ENCODE results near the gene CNGB1.
A peak's percentile ranks its signal among the peaks of the same experiment; 100 is the strongest.

The CNGB1 gene

GRCh38 chr16:57925310-57925709 lies 45.6 kb downstream of the CNGB1 start:
- DNase-seq (ENCODE audit: low spot score) = no peak
- Histone ChIP-seq H3K4me3 (ENCODE audit: low read length in 2 of 2) (no peak overlapping the region), H2BK12ac (ENCODE audit: low read length) (no peak overlapping the region), H3K36me3 (replicated peaks in 1 of 2; ENCODE audit: control insufficient read depth in 2 of 2, insufficient read depth in 2 of 2, low read length in 2 of 2) (no peaks in the 10 kb centered on the region), H2BK15ac (ENCODE audit: low read length) (no peak overlapping the region), H2AK5ac (ENCODE audit: low read depth, low read length) (no peak overlapping the region), H3K4ac (ENCODE audit: low read length) (no peak overlapping the region), H3K9ac (ENCODE audit: low read depth, low read length, poor library complexity) (peak overlapping the region; percentile 64), H2AFZ (ENCODE audit: low read length) (no peak overlapping the region), H4K8ac (ENCODE audit: low read depth, low read length) (no peak overlapping the region), H3K27ac (replicated peaks; ENCODE audit: low read length) (no peak overlapping the region), H3K14ac (ENCODE audit: low read length) (no peak overlapping the region), H2BK5ac (ENCODE audit: low read length) (no peak overlapping the region), H3K9me3 (replicated peaks in 1 of 2; ENCODE audit: control insufficient read depth in 2 of 2, insufficient read depth in 1 of 2, low read depth in 1 of 2, low read length in 2 of 2) (no peaks in the 10 kb centered on the region), H3K18ac (ENCODE audit: low read length) (no peak overlapping the region), H4K91ac (ENCODE audit: low read depth, low read length, poor library complexity) (no peak overlapping the region), H3K27me3 (ENCODE audit: control insufficient read depth in 3 of 3, insufficient read depth in 3 of 3, low read depth in 1 of 3, low read length in 3 of 3) (peaks cover 0 to 7% (median 0%) of the 10 kb centered on the region in 3 experiments), H3K79me1 (ENCODE audit: low read depth, low read length) (no peaks in the 10 kb centered on the region), H3K4me2 (ENCODE audit: insufficient read depth, low read length, poor library complexity, severe bottlenecking) (no peak overlapping the region), H3K23ac (ENCODE audit: low read depth, low read length, poor library complexity) (no peak overlapping the region), H2BK120ac (ENCODE audit: low read depth, low read length) (no peak overlapping the region), H3K4me1 (ENCODE audit: control insufficient read depth in 2 of 2, insufficient read depth in 1 of 2, low read depth in 1 of 2, low read length in 2 of 2) (no peaks in the 10 kb centered on the region)
- no CpG with 5 or more reads among the region's 3 CpGs for WGBS, 2 donors (ENCODE audit: extremely low coverage in 2 of 2, insufficient read length in 2 of 2, insufficient replicate concordance in 1 of 2)

- Histone ChIP-seq H2BK12ac (ENCODE audit: low read length) (no peak overlapping the region), H3K27ac (replicated peaks; ENCODE audit: low read length) (no peak overlapping the region), H3K4ac (ENCODE audit: low read length) (no peak overlapping the region), H2BK5ac (ENCODE audit: low read length) (no peak overlapping the region), H2BK15ac (ENCODE audit: low read length) (no peak overlapping the region), H4K91ac (ENCODE audit: low read depth, low read length, poor library complexity) (no peak overlapping the region), H2BK120ac (ENCODE audit: low read depth, low read length) (no peak overlapping the region), H4K8ac (ENCODE audit: low read depth, low read length) (no peak overlapping the region), H3K9me3 (replicated peaks in 1 of 2; ENCODE audit: control insufficient read depth in 2 of 2, insufficient read depth in 1 of 2, low read depth in 1 of 2, low read length in 2 of 2) (no peaks in the 10 kb centered on the region), H3K18ac (ENCODE audit: low read length) (no peak overlapping the region), H3K23ac (ENCODE audit: low read depth, low read length, poor library complexity) (no peak overlapping the region), H3K4me2 (ENCODE audit: insufficient read depth, low read length, poor library complexity, severe bottlenecking) (no peak overlapping the region), H3K9ac (ENCODE audit: low read depth, low read length, poor library complexity) (no peak overlapping the region), H2AFZ (ENCODE audit: low read length) (no peak overlapping the region), H3K79me1 (ENCODE audit: low read depth, low read length) (no peaks in the 10 kb centered on the region), H3K14ac (ENCODE audit: low read length) (no peak overlapping the region), H3K4me1 (ENCODE audit: control insufficient read depth in 2 of 2, insufficient read depth in 1 of 2, low read depth in 1 of 2, low read length in 2 of 2) (no peaks in the 10 kb centered on the region), H3K4me3 (ENCODE audit: low read length in 2 of 2) (no peak overlapping the region), H3K27me3 (ENCODE audit: control insufficient read depth in 3 of 3, insufficient read depth in 3 of 3, low read depth in 1 of 3, low read length in 3 of 3) (peaks cover 0 to 10% (median 0%) of the 10 kb centered on the region in 3 experiments), H2AK5ac (ENCODE audit: low read depth, low read length) (no peak overlapping the region), H3K36me3 (replicated peaks in 1 of 2; ENCODE audit: control insufficient read depth in 2 of 2, insufficient read depth in 2 of 2, low read length in 2 of 2) (no peaks in the 10 kb centered on the region)
- no peak for DNase-seq (ENCODE audit: low spot score)
- WGBS, 2 donors (ENCODE audit: extremely low coverage in 2 of 2, insufficient read length in 2 of 2, insufficient replicate concordance in 1 of 2) = no CpG with 5 or more reads among the region's 6 CpGs
These were observed 46.4 kb downstream of the CNGB1 start for GRCh38 chr16:57924514-57924913.

GRCh38 chr16:57923841-57924240 lies 47.1 kb downstream of the CNGB1 start:
- H4K91ac ChIP-seq (ENCODE audit: low read depth, low read length, poor library complexity) = no peak overlapping the region
- no peak for DNase-seq (ENCODE audit: low spot score)
- H3K14ac ChIP-seq (ENCODE audit: low read length) = no peak overlapping the region
- no peaks in the 10 kb centered on the region for H3K4me1 ChIP-seq (ENCODE audit: control insufficient read depth in 2 of 2, insufficient read depth in 1 of 2, low read depth in 1 of 2, low read length in 2 of 2)
- no peak overlapping the region for H2BK12ac ChIP-seq (ENCODE audit: low read length)
- no peaks in the 10 kb centered on the region for H3K36me3 ChIP-seq (replicated peaks in 1 of 2; ENCODE audit: control insufficient read depth in 2 of 2, insufficient read depth in 2 of 2, low read length in 2 of 2)
- H3K27ac ChIP-seq (replicated peaks; ENCODE audit: low read length) = no peak overlapping the region
- H3K18ac ChIP-seq (ENCODE audit: low read length) = no peak overlapping the region
- H3K4me3 ChIP-seq (ENCODE audit: low read length in 2 of 2) = no peak overlapping the region
- H3K9ac ChIP-seq (ENCODE audit: low read depth, low read length, poor library complexity) = no peak overlapping the region
- no peak overlapping the region for H3K4me2 ChIP-seq (ENCODE audit: insufficient read depth, low read length, poor library complexity, severe bottlenecking)
- H3K4ac ChIP-seq (ENCODE audit: low read length) = no peak overlapping the region
- H2AFZ ChIP-seq (ENCODE audit: low read length) = no peak overlapping the region
- no peak overlapping the region for H4K8ac ChIP-seq (ENCODE audit: low read depth, low read length)
- no peak overlapping the region for H2AK5ac ChIP-seq (ENCODE audit: low read depth, low read length)
- no peak overlapping the region for H2BK120ac ChIP-seq (ENCODE audit: low read depth, low read length)
- no peaks in the 10 kb centered on the region for H3K9me3 ChIP-seq (replicated peaks in 1 of 2; ENCODE audit: control insufficient read depth in 2 of 2, insufficient read depth in 1 of 2, low read depth in 1 of 2, low read length in 2 of 2)
- no peak overlapping the region for H2BK5ac ChIP-seq (ENCODE audit: low read length)
- no peak overlapping the region for H2BK15ac ChIP-seq (ENCODE audit: low read length)
- H3K79me1 ChIP-seq (ENCODE audit: low read depth, low read length) = no peaks in the 10 kb centered on the region
- no CpG with 5 or more reads among the region's 2 CpGs for WGBS, 2 donors (ENCODE audit: extremely low coverage in 2 of 2, insufficient read length in 2 of 2, insufficient replicate concordance in 1 of 2)
- H3K27me3 ChIP-seq (ENCODE audit: control insufficient read depth in 3 of 3, insufficient read depth in 3 of 3, low read depth in 1 of 3, low read length in 3 of 3) = peaks cover 0 to 12% (median 0%) of the 10 kb centered on the region in 3 experiments
- no peak overlapping the region for H3K23ac ChIP-seq (ENCODE audit: low read depth, low read length, poor library complexity)

GRCh38 chr16:57923418-57923817 lies 47.5 kb downstream of the CNGB1 start:
- H3K4ac ChIP-seq (ENCODE audit: low read length) = no peak overlapping the region
- H3K79me1 ChIP-seq (ENCODE audit: low read depth, low read length) = no peaks in the 10 kb centered on the region
- H3K9me3 ChIP-seq (replicated peaks in 1 of 2; ENCODE audit: control insufficient read depth in 2 of 2, insufficient read depth in 1 of 2, low read depth in 1 of 2, low read length in 2 of 2) = no peaks in the 10 kb centered on the region
- H2BK15ac ChIP-seq (ENCODE audit: low read length) = no peak overlapping the region
- H2AK5ac ChIP-seq (ENCODE audit: low read depth, low read length) = no peak overlapping the region
- no peak for DNase-seq (ENCODE audit: low spot score)
- H3K14ac ChIP-seq (ENCODE audit: low read length) = no peak overlapping the region
- H4K8ac ChIP-seq (ENCODE audit: low read depth, low read length) = no peak overlapping the region
- H3K27ac ChIP-seq (replicated peaks; ENCODE audit: low read length) = no peak overlapping the region
- no peak overlapping the region for H3K4me2 ChIP-seq (ENCODE audit: insufficient read depth, low read length, poor library complexity, severe bottlenecking)
- H3K18ac ChIP-seq (ENCODE audit: low read length) = no peak overlapping the region
- H3K23ac ChIP-seq (ENCODE audit: low read depth, low read length, poor library complexity) = no peak overlapping the region
- H2BK120ac ChIP-seq (ENCODE audit: low read depth, low read length) = no peak overlapping the region
- no CpG with 5 or more reads among the region's 2 CpGs for WGBS, 2 donors (ENCODE audit: extremely low coverage in 2 of 2, insufficient read length in 2 of 2, insufficient replicate concordance in 1 of 2)
- H3K4me1 ChIP-seq (ENCODE audit: control insufficient read depth in 2 of 2, insufficient read depth in 1 of 2, low read depth in 1 of 2, low read length in 2 of 2) = no peaks in the 10 kb centered on the region
- H3K4me3 ChIP-seq (ENCODE audit: low read length in 2 of 2) = no peak overlapping the region
- no peak overlapping the region for H4K91ac ChIP-seq (ENCODE audit: low read depth, low read length, poor library complexity)
- no peak overlapping the region for H2BK5ac ChIP-seq (ENCODE audit: low read length)
- H3K27me3 ChIP-seq (ENCODE audit: control insufficient read depth in 3 of 3, insufficient read depth in 3 of 3, low read depth in 1 of 3, low read length in 3 of 3) = peaks cover 0 to 12% (median 0%) of the 10 kb centered on the region in 3 experiments
- no peak overlapping the region for H2BK12ac ChIP-seq (ENCODE audit: low read length)
- H3K36me3 ChIP-seq (replicated peaks in 1 of 2; ENCODE audit: control insufficient read depth in 2 of 2, insufficient read depth in 2 of 2, low read length in 2 of 2) = no peaks in the 10 kb centered on the region
- no peak overlapping the region for H3K9ac ChIP-seq (ENCODE audit: low read depth, low read length, poor library complexity)
- H2AFZ ChIP-seq (ENCODE audit: low read length) = no peak overlapping the region
